Measurements from ENCODE around the gene SLC6A12. TPM values are rescaled to one million over a fixed set of nuclear protein-coding genes. Genes with fewer than 3 reads are reported as not detected.

The SLC6A12 gene
- total and polyA plus RNA-seq, 8 donors: 0.37 to 8.4 (median 1.4) TPM

- Histone ChIP-seq H3K27me3 (no peaks in the 10 kb centered on the region), H3K36me3 (no peaks in the 10 kb centered on the region), H3K27ac (no peak overlapping the region), H3K4me1 (no peaks in the 10 kb centered on the region), H3K9me3 (no peaks in the 10 kb centered on the region), H3K4me3 (no peak overlapping the region)
- ATAC-seq: no peak
- no peak for TF ChIP-seq CTCF (IDR thresholded peaks at IDR 0.05)
- WGBS, 2 donors: 58 to 65% methylated on average over 3 of the region's 3 CpGs
- no peak for DNase-seq
- no peak for FAIRE-seq
- intact Hi-C loops (cut with DNase I): no loop called here
These were observed 14.9 kb upstream of the SLC6A12 start for GRCh38 chr12:228846-229200.

GRCh38 chr12:227923-228845 is 14.2 kb upstream of the SLC6A12 start:
- no peaks in the 10 kb centered on the region for H3K27me3 ChIP-seq
- no peak for FAIRE-seq
- ATAC-seq: no peak
- TF ChIP-seq CTCF (IDR thresholded peaks at IDR 0.05): no peak
- intact Hi-C loops (cut with DNase I): no loop called here
- H3K4me3 ChIP-seq: no peak overlapping the region
- DNase-seq: no peak
- H3K9me3 ChIP-seq: no peaks in the 10 kb centered on the region
- H3K27ac ChIP-seq: no peak overlapping the region
- WGBS, 2 donors: 72 to 76% methylated on average over 18 of the region's 18 CpGs
- H3K36me3 ChIP-seq: no peaks in the 10 kb centered on the region
- H3K4me1 ChIP-seq: no peaks in the 10 kb centered on the region

GRCh38 chr12:227286-227915 is 13.4 kb upstream of the SLC6A12 start:
- 75 to 83% methylated on average over 7 of the region's 7 CpGs for WGBS, 2 donors
- H3K9me3 ChIP-seq: no peaks in the 10 kb centered on the region
- no peaks in the 10 kb centered on the region for H3K36me3 ChIP-seq
- ATAC-seq (no peak), DNase-seq (no peak), FAIRE-seq (no peak)
- H3K4me1 ChIP-seq: no peaks in the 10 kb centered on the region
- no peak overlapping the region for H3K4me3 ChIP-seq
- intact Hi-C loops (cut with DNase I): no loop called here
- no peaks in the 10 kb centered on the region for H3K27me3 ChIP-seq
- TF ChIP-seq CTCF (IDR thresholded peaks at IDR 0.05): no peak
- H3K27ac ChIP-seq: no peak overlapping the region

GRCh38 chr12:226401-226800 is 12.4 kb upstream of the SLC6A12 start:
- FAIRE-seq (no peak), ATAC-seq (no peak), DNase-seq (no peak)
- no peak overlapping the region for H3K27ac ChIP-seq
- intact Hi-C loops (cut with DNase I): no loop called here
- no peaks in the 10 kb centered on the region for H3K4me1 ChIP-seq
- no peak overlapping the region for H3K4me3 ChIP-seq
- H3K9me3 ChIP-seq: no peaks in the 10 kb centered on the region
- no peak for TF ChIP-seq CTCF (IDR thresholded peaks at IDR 0.05)
- 67 to 72% methylated on average over 12 to 14 of the region's 14 CpGs for WGBS, 2 donors
- H3K36me3 ChIP-seq: no peaks in the 10 kb centered on the region
- no peaks in the 10 kb centered on the region for H3K27me3 ChIP-seq

- DNase-seq: peak in 1 of 6 donors; percentile 4
- FAIRE-seq: no peak
These were observed 11.1 kb upstream of the SLC6A12 start for GRCh38 chr12:225012-225411.

More at GRCh38 chr12:225012-225411, 11.1 kb upstream of the SLC6A12 start:
- ATAC-seq: no peak
- no peak for TF ChIP-seq CTCF (IDR thresholded peaks at IDR 0.05)
- H3K27me3 ChIP-seq: no peaks in the 10 kb centered on the region
- intact Hi-C loops (cut with DNase I): no loop called here
- no peak overlapping the region for H3K4me3 ChIP-seq
- no peak overlapping the region for H3K27ac ChIP-seq
- no peaks in the 10 kb centered on the region for H3K36me3 ChIP-seq
- WGBS, 2 donors: 87 to 93% methylated on average over 18 of the region's 18 CpGs
- H3K4me1 ChIP-seq: no peaks in the 10 kb centered on the region
- H3K9me3 ChIP-seq: no peaks in the 10 kb centered on the region

Measured in pancreas (tissue), 10 donors.